Chondrocyte (in vitro differentiated cells): ENCODE results near the gene XRCC5. TPM values are rescaled to one million over a fixed set of nuclear protein-coding genes. Genes with fewer than 3 reads are reported as not detected.

Experiments used
- DNase-seq: peaks from one replicate; pipeline ENCODE4 v3.0.0; 2021; ENCODE audit warnings: mixed read lengths, low spot score
- H3K27ac Mint-ChIP-seq: one replicate; pipeline ENCODE4 v1.8.0; 2021; ENCODE audit warnings: mild to moderate bottlenecking, moderate library complexity, mixed read lengths; ENCODE audit not compliant: unreplicated experiment
- H3K27me3 Mint-ChIP-seq: 2 replicates; pipeline ENCODE4 v1.8.0; 2021; ENCODE audit warnings: low read depth, mixed read lengths
- H3K36me3 Mint-ChIP-seq: 2 replicates; pipeline ENCODE4 v1.8.0; 2021; ENCODE audit warnings: low read depth, mixed read lengths
- H3K4me1 Mint-ChIP-seq: 2 replicates; pipeline ENCODE4 v1.8.0; 2021; ENCODE audit warnings: low read depth, mild to moderate bottlenecking, mixed read lengths
- H3K4me3 Mint-ChIP-seq: one replicate; pipeline ENCODE4 v1.8.0; 2021; ENCODE audit warnings: mild to moderate bottlenecking, moderate library complexity, mixed read lengths; ENCODE audit not compliant: unreplicated experiment
- H3K9me3 Mint-ChIP-seq: 2 replicates; pipeline ENCODE4 v1.8.0; 2021; ENCODE audit warnings: low read depth, mixed read lengths
- CTCF ChIP-seq: fragments of 200-600 bp; sonication (generic); IDR thresholded peaks from 2 replicates; pipeline ENCODE4 v1.5.0; 2021; ENCODE audit warnings: antibody characterized with exemption, mild to moderate bottlenecking, moderate library complexity
- total RNA-seq: library from RNA; stranded (reverse); gene quantifications from 3 replicates; pipeline ENCODE4 v1.2.1, GENCODE V29; 2021

Gene XRCC5
- total RNA-seq, 1 donor from 2014 or later: 154 TPM

GRCh38 chr2:216108310-216108966 is 710 bp upstream of the XRCC5 start:
- DNase-seq: no peak

GRCh38 chr2:216109962-216110614 is 940 bp downstream of the XRCC5 start:
- peak overlapping the region; percentile 100 for H3K4me3 Mint-ChIP-seq

More at GRCh38 chr2:216108310-216108966, 710 bp upstream of the XRCC5 start:
- Mint-ChIP-seq H3K27me3 (peaks cover 1% of the 10 kb centered on the region), H3K36me3 (peaks cover 10% of the 10 kb centered on the region), H3K4me1 (peaks cover 40% of the 10 kb centered on the region), H3K9me3 (no peaks in the 10 kb centered on the region), H3K27ac (peak overlapping the region; percentile 100), H3K4me3 (peak overlapping the region; percentile 100)
- no peak for TF ChIP-seq CTCF

GRCh38 chr2:216110620-216111019 is 1.5 kb downstream of the XRCC5 start:
- Mint-ChIP-seq H3K27me3 (no peaks in the 10 kb centered on the region), H3K36me3 (peaks cover 14% of the 10 kb centered on the region), H3K4me1 (peaks cover 54% of the 10 kb centered on the region), H3K27ac (peak overlapping the region; percentile 100), H3K9me3 (no peaks in the 10 kb centered on the region), H3K4me3 (peak overlapping the region; percentile 100)
- TF ChIP-seq CTCF: no peak
- DNase-seq: no peak

More at GRCh38 chr2:216109962-216110614, 940 bp downstream of the XRCC5 start:
- Mint-ChIP-seq H3K36me3 (peaks cover 14% of the 10 kb centered on the region), H3K9me3 (no peaks in the 10 kb centered on the region), H3K4me1 (peaks cover 49% of the 10 kb centered on the region), H3K27me3 (peaks cover 1% of the 10 kb centered on the region), H3K27ac (peak overlapping the region; percentile 100)
- TF ChIP-seq CTCF: peak; percentile 88
- no peak for DNase-seq

GRCh38 chr2:216111122-216111521 is 2.0 kb downstream of the XRCC5 start:
- H3K9me3 Mint-ChIP-seq: no peaks in the 10 kb centered on the region
- no peak overlapping the region for H3K4me3 Mint-ChIP-seq
- DNase-seq: no peak
- no peak for TF ChIP-seq CTCF
- peak overlapping the region; percentile 71 for H3K27ac Mint-ChIP-seq
- peaks cover 56% of the 10 kb centered on the region for H3K4me1 Mint-ChIP-seq
- H3K27me3 Mint-ChIP-seq: no peaks in the 10 kb centered on the region
- H3K36me3 Mint-ChIP-seq: peaks cover 14% of the 10 kb centered on the region

GRCh38 chr2:216112926-216113325 is 3.8 kb downstream of the XRCC5 start:
- no peak overlapping the region for H3K4me3 Mint-ChIP-seq
- peaks cover 24% of the 10 kb centered on the region for H3K36me3 Mint-ChIP-seq
- H3K4me1 Mint-ChIP-seq: peaks cover 63% of the 10 kb centered on the region
- no peak for TF ChIP-seq CTCF
- H3K9me3 Mint-ChIP-seq: no peaks in the 10 kb centered on the region
- DNase-seq: no peak
- peak overlapping the region; percentile 43 for H3K27ac Mint-ChIP-seq
- no peaks in the 10 kb centered on the region for H3K27me3 Mint-ChIP-seq
